Right ventricle myocardium inferior (tissue), 1 donor: Measurements from ENCODE around the gene PRKAR1B. TPM values are rescaled to one million over a fixed set of nuclear protein-coding genes. Genes with fewer than 3 reads are reported as not detected.

ENCODE experiments used
- ATAC-seq: fragments of 200-7000 bp; cut with Tn5 transposase; one replicate; pipeline ENCODE4 v1.9.1; 2020; ENCODE audit warnings: mild to moderate bottlenecking, moderate library complexity
- DNase-seq: peaks from one replicate; pipeline ENCODE4 v3.0.0; 2021; ENCODE audit errors: missing footprints
- intact Hi-C: fragments of 100-400 bp; cut with DNase I; formaldehyde crosslinking; loops from one replicate; pipeline ENCODE4 v1.11.0; 2022
- total RNA-seq: library from RNA; stranded (reverse); fragmentation: NEBNext Ultra II Directional; extraction: Animal tissue kit (Norgen Biotek cat#: 25700); gene quantifications from one replicate; pipeline ENCODE4 v1.2.1, GENCODE V29; 2021
- donor health status: DM: no; HTN: yes; CAD: no; lungs with severe emphysema.

Gene PRKAR1B
- total RNA-seq, 1 donor from 2014 or later, result 16.7 TPM

- intact Hi-C loops, result no loop called here
- ATAC-seq (no peak), DNase-seq (no peak)
These were observed 44.3 kb downstream of the PRKAR1B start for GRCh38 chr7:682810-683209.

- ATAC-seq, result no peak
- DNase-seq, result no peak
- intact Hi-C loops, result no loop called here
These were observed 45.4 kb downstream of the PRKAR1B start for GRCh38 chr7:681551-682307.

- intact Hi-C loops, result no loop called here
- DNase-seq (no peak), ATAC-seq (no peak)
These were observed 46.5 kb downstream of the PRKAR1B start for GRCh38 chr7:680411-681127.

GRCh38 chr7:676972-677385 lies 50.1 kb downstream of the PRKAR1B start:
- DNase-seq (no peak), ATAC-seq (no peak)
- intact Hi-C loops, result no loop called here

- no peak for ATAC-seq
- intact Hi-C loops, result no loop called here
- no peak for DNase-seq
These were observed 50.7 kb downstream of the PRKAR1B start for GRCh38 chr7:676246-676971.

- ATAC-seq, result peak; percentile 52
- intact Hi-C loops, result no loop called here
- DNase-seq, result no peak
These were observed 52.3 kb downstream of the PRKAR1B start for GRCh38 chr7:674454-675410.

GRCh38 chr7:673681-674453 lies 53.2 kb downstream of the PRKAR1B start:
- ATAC-seq (no peak), DNase-seq (no peak)
- intact Hi-C loops, result no loop called here

GRCh38 chr7:672891-673290 lies 54.2 kb downstream of the PRKAR1B start:
- no peak for ATAC-seq
- intact Hi-C loops, result no loop called here

GRCh38 chr7:671415-672042 lies 55.6 kb downstream of the PRKAR1B start:
- ATAC-seq (no peak), DNase-seq (no peak)
- intact Hi-C loops, result no loop called here

More at GRCh38 chr7:672891-673290, 54.2 kb downstream of the PRKAR1B start:
- DNase-seq, result no peak

- DNase-seq, result no peak
These were observed 56.3 kb downstream of the PRKAR1B start for GRCh38 chr7:670501-671390.

GRCh38 chr7:668958-669357 lies 58.1 kb downstream of the PRKAR1B start:
- DNase-seq, result no peak
- ATAC-seq, result no peak
- intact Hi-C loops, result loop anchor here (5.0 kb wide), 2 partner anchors 33 to 58 kb away; partner anchors contain the start of genes DNAAF5 and PRKAR1B

More at GRCh38 chr7:670501-671390, 56.3 kb downstream of the PRKAR1B start:
- ATAC-seq, result no peak
- intact Hi-C loops, result no loop called here

- no peak for DNase-seq
- ATAC-seq, result no peak
- intact Hi-C loops, result loop anchor here (5.0 kb wide), 2 partner anchors 34 to 59 kb away; partner anchors contain the start of genes DNAAF5 and PRKAR1B
These were observed 58.7 kb downstream of the PRKAR1B start for GRCh38 chr7:668139-668931.

- intact Hi-C loops, result loop anchor here (5.0 kb wide), 2 partner anchors 36 to 61 kb away; partner anchors contain the start of genes DNAAF5 and PRKAR1B
- DNase-seq (no peak), ATAC-seq (no peak)
These were observed 60.4 kb downstream of the PRKAR1B start for GRCh38 chr7:666454-667292.

- ATAC-seq (peak; percentile 70), DNase-seq (peak; percentile 85)
- intact Hi-C loops, result loop anchor here (2.0 to 5.0 kb wide), 3 partner anchors 36 to 145 kb away; partner anchors contain the start of genes DNAAF5 and PRKAR1B
These were observed 61.2 kb downstream of the PRKAR1B start for GRCh38 chr7:665736-666453.
